Kidney (tissue), 14 donors: ENCODE measurements around the gene SLC7A6. TPM values are rescaled to one million over a fixed set of nuclear protein-coding genes. Genes with fewer than 3 reads are reported as not detected.

Experiments
- DNase-seq, 5 donors: peaks; one replicate each; pipeline ENCODE4 v3.0.0-alpha.2; 2013 to 2020
- FAIRE-seq: peaks from 2 replicates; lab custom pipeline; 2012; peaks lifted over from hg19 to GRCh38; lab: Jason Lieb, UNC
- H3K27ac ChIP-seq, 2 donors: one replicate each; pipeline ENCODE4 v1.7.0; 2013; ENCODE audit warnings: low read depth in 2 of 2, low read length in 2 of 2, inconsistent platforms in 1 of 2
- H3K27me3 ChIP-seq: one replicate; pipeline ENCODE4 v1.7.1; 2013; ENCODE audit warnings: low read length, inconsistent platforms; ENCODE audit not compliant: control insufficient read depth, insufficient read depth
- H3K36me3 ChIP-seq, 3 donors: one replicate each; pipeline versions ENCODE4 v1.7.0 to v1.7.1; 2013; ENCODE audit warnings: low read length in 3 of 3, control low read depth in 1 of 3, inconsistent platforms in 1 of 3; ENCODE audit not compliant: insufficient read depth in 3 of 3, control insufficient read depth in 2 of 3
- H3K4me1 ChIP-seq, 3 donors: one replicate each; pipeline versions ENCODE4 v1.7.0 to v1.7.1; 2013; ENCODE audit warnings: low read length in 3 of 3, inconsistent platforms in 1 of 3, low read depth in 1 of 3; ENCODE audit not compliant: control insufficient read depth in 2 of 3, insufficient read depth in 2 of 3
- H3K4me3 ChIP-seq, 3 donors: one replicate each; pipeline versions ENCODE4 v1.7.0 to v1.8.1; 2013; ENCODE audit warnings: low read length in 3 of 3, control low read depth in 1 of 3, inconsistent platforms in 1 of 3
- H3K9ac ChIP-seq, 3 donors: one replicate each; pipeline versions ENCODE4 v1.7.0 to v1.7.1; 2013; ENCODE audit warnings: low read length in 3 of 3, control low read depth in 1 of 3, inconsistent platforms in 1 of 3
- H3K9me3 ChIP-seq, 3 donors: one replicate each; pipeline versions ENCODE4 v1.7.0 to v1.7.1; 2013; ENCODE audit warnings: low read length in 3 of 3, control low read depth in 1 of 3, inconsistent platforms in 1 of 3; ENCODE audit not compliant: control insufficient read depth in 2 of 3, insufficient read depth in 1 of 3
- intact Hi-C: fragments of 100-400 bp; cut with DNase I; formaldehyde crosslinking; loops from one replicate; pipeline ENCODE4 v1.11.1; 2022
- polyA plus RNA-seq: library from polyadenylated mRNA; stranded (reverse); fragments of 350-450 nt; fragmentation: Illumina TruSeq; extraction: RNeasy Lipid Tissue Mini Kit (QIAGEN cat#74804); gene quantifications from one replicate; pipeline ENCODE4 v1.2.3, GENCODE V29; 2014; ENCODE audit warnings: low read depth, low replicate concordance; ENCODE audit not compliant: insufficient read depth
- total RNA-seq: library from RNA; stranded (reverse); fragmentation: NEBNext Ultra II Directional; extraction: Animal tissue kit (Norgen Biotek cat#: 25700); gene quantifications from one replicate; pipeline ENCODE4 v1.2.1, GENCODE V29; 2021
- TF ChIP-seq, protein P1 (sequence below): IDR thresholded peaks from 3 replicates; pipeline ENCODE4 v1.5.1; 2012; ENCODE audit warnings: mild to moderate bottlenecking, moderate library complexity, borderline replicate concordance; ENCODE audit not compliant: insufficient read depth; ENCODE audit errors: extremely low read depth
- donor health status: control.
- donor health status: control.
- donor health status: control.
- donor health status: control.
- donor health status: control.
- donor health status: DM: yes; HTN: yes; CAD: no.
- donor health status: Normal renal cell carcinoma (clear cell type).

SLC7A6 gene
- total and polyA plus RNA-seq, 2 donors from 2014 or later: 5.0 to 24.0 TPM

DNA sequence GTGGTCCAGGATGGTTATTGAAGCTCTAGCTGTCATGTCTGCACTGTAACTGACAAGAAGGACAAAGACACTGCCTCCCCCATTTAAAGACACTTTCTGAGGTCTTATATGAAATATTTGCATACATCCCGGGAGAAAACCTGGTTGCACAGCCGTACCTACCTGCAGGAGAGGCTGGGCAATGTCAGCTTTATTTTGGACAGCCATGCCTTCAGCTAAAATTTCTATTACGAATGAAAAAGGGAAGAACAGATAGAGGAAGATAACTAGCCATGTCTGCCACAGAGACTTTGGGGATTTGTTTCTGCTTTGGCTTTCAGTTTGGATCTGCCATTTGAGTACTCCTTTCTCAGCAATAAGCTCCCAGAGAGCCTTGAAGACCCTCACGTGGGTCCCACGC is 19.0 kb downstream of the SLC7A6 start:
- no peak for FAIRE-seq
- H3K27ac ChIP-seq: peak overlapping the region in 1 of 2 donors; percentile 61
- H3K27me3 ChIP-seq: no peaks in the 10 kb centered on the region
- H3K9me3 ChIP-seq: no peaks in the 10 kb centered on the region
- no peak overlapping the region for H3K9ac ChIP-seq
- no peak for DNase-seq
- H3K4me1 ChIP-seq: peaks cover 0 to 21% (median 8%) of the 10 kb centered on the region in 3 donors
- peaks cover 0 to 3% (median 3%) of the 10 kb centered on the region in 3 donors for H3K36me3 ChIP-seq
- TF ChIP-seq, protein P1, sequence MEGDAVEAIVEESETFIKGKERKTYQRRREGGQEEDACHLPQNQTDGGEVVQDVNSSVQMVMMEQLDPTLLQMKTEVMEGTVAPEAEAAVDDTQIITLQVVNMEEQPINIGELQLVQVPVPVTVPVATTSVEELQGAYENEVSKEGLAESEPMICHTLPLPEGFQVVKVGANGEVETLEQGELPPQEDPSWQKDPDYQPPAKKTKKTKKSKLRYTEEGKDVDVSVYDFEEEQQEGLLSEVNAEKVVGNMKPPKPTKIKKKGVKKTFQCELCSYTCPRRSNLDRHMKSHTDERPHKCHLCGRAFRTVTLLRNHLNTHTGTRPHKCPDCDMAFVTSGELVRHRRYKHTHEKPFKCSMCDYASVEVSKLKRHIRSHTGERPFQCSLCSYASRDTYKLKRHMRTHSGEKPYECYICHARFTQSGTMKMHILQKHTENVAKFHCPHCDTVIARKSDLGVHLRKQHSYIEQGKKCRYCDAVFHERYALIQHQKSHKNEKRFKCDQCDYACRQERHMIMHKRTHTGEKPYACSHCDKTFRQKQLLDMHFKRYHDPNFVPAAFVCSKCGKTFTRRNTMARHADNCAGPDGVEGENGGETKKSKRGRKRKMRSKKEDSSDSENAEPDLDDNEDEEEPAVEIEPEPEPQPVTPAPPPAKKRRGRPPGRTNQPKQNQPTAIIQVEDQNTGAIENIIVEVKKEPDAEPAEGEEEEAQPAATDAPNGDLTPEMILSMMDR: no peak
- H3K4me3 ChIP-seq: no peak overlapping the region
- intact Hi-C loops: no loop called here

DNA sequence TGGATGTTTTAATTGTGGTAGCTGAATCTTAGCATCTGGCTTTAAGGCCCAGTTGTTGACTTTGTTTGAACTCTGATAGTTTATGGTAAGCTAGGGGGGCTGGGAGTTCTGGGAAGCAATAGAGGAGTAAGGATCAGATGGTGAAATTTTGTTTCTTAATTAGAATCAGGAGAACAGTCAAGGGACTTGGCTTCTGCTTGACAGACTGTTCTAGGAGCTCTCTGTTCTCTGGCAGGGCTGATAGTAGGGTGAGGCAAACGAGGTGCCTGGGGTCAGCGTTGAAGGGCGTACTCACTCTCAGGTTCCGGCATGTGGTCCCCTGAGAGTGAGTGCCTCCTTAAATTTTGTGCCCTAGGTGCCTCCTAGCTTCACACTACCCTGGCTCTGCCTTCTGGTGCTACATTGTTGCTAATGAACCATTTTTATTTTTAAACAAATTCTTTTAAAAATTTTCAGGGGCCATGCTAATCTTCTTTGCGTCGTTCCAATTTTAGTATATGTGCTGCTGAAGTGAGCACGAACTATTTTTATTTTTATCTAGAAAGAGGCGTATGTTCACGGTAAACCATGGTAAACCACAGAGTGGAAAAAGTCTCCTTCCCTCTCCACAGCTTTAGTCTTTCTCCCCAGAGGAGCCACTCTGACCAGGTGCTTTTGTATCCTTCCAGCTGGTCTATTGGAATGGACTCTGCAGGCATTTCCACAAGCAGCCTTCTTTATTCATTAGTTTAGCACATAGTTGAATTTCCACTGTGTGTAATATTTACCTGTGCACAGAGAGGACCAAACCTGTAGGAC is 19.7 kb downstream of the SLC7A6 start:
- Histone ChIP-seq H3K9me3 (no peaks in the 10 kb centered on the region), H3K27me3 (no peaks in the 10 kb centered on the region), H3K4me3 (no peak overlapping the region), H3K27ac (peak overlapping the region in 1 of 2 donors; percentile 36), H3K36me3 (peaks cover 0 to 3% (median 3%) of the 10 kb centered on the region in 3 donors), H3K9ac (no peak overlapping the region), H3K4me1 (peaks cover 0 to 21% (median 8%) of the 10 kb centered on the region in 3 donors)
- DNase-seq (peak in 1 of 5 donors; percentile 66), FAIRE-seq (no peak)
- TF ChIP-seq, protein P1: no peak
- intact Hi-C loops: no loop called here

DNA sequence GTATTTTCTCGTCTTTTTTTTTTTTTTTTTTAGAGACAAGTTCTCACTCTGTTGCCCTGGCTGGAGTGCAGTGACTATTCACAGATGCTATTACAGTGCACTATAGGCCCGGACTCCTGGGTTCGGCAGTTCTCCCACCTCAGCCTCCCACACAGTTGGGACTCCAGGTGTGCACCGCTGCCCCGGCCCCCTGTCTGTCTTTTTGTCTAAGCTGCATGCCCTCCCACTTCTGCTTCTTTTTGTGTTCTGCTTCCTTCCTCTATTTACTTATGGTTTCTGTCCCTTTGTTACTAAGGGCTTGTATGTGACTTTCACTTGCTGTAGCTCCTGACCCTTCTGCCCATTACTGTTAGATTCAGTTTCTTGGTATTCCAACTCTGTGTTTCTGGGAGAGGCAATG is 20.5 kb downstream of the SLC7A6 start:
- FAIRE-seq (no peak), DNase-seq (no peak)
- H3K9me3 ChIP-seq: no peaks in the 10 kb centered on the region
- peaks cover 0 to 24% (median 5%) of the 10 kb centered on the region in 3 donors for H3K4me1 ChIP-seq
- no peaks in the 10 kb centered on the region for H3K27me3 ChIP-seq
- H3K4me3 ChIP-seq: no peak overlapping the region
- no peak overlapping the region for H3K9ac ChIP-seq
- intact Hi-C loops: no loop called here
- H3K27ac ChIP-seq: no peak overlapping the region
- H3K36me3 ChIP-seq: peaks cover 0 to 3% (median 3%) of the 10 kb centered on the region in 3 donors
- TF ChIP-seq, protein P1: no peak
